Urinary bladder (tissue), 4 donors: ENCODE measurements around the gene NABP1. TPM values are rescaled to one million over a fixed set of nuclear protein-coding genes. Genes with fewer than 3 reads are reported as not detected.

ENCODE experiments used
- DNase-seq: peaks from one replicate; pipeline ENCODE4 v3.0.0-alpha.2; 2015; ENCODE audit errors: extremely low spot score
- H3K27ac ChIP-seq: one replicate; pipeline ENCODE4 v1.5.1; 2013; ENCODE audit warnings: low read depth, mild to moderate bottlenecking, moderate library complexity
- H3K36me3 ChIP-seq: one replicate; pipeline ENCODE4 v1.6.1; 2013; ENCODE audit warnings: mild to moderate bottlenecking, moderate library complexity; ENCODE audit not compliant: insufficient read depth
- H3K4me1 ChIP-seq: one replicate; pipeline ENCODE4 v1.6.1; 2013; ENCODE audit warnings: mild to moderate bottlenecking, moderate library complexity; ENCODE audit not compliant: insufficient read depth
- H3K4me3 ChIP-seq: one replicate; pipeline ENCODE4 v1.5.1; 2013; ENCODE audit warnings: low read depth, low read length
- WGBS: extraction: QIAGEN DNeasy Blood & Tissue Kit; methylation state at CpG from one replicate; pipeline ENCODE4 v1.1.7; 2013; 5-methylcytosine and 5-hydroxymethylcytosine counted together
- polyA plus RNA-seq: library from polyadenylated mRNA; stranded (reverse); fragments of 200-250 nt; gene quantifications from one replicate; pipeline ENCODE4 v1.2.3, GENCODE V29; 2013
- small RNA-seq: library from RNA; depleted of rRNA; stranded (forward); fragments of <200 nt; gene quantifications from one replicate; pipeline ENCODE3, GENCODE V24; 2014
- total RNA-seq: library from RNA; depleted of rRNA; stranded (reverse); fragments of >200 nt; gene quantifications from one replicate; pipeline ENCODE4 v1.2.3, GENCODE V29; 2014
- donor health status: healthy with polysubstance abuse.
- donor health status: healthy.

Gene NABP1
- total and polyA plus RNA-seq, 2 donors = 10.8 to 30.2 TPM

DNA sequence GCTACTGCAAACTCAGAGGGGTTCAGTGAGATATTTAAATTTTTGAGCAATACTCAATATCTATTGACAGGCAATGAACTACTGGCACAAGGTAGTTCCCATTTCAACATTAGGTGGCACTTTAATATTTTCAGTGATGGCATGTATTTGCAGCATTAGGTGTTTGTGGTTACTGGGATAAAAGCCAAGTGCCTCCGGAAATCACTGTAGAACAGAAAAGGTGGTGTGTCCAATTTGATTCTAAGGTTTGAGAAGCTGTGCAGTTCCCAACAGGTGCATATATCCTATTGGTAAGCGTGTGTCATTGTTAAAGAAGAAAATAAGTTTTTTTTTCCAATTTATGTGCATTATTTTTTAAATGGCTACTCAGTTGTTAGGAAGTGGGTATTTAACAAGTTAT lies 41.3 kb downstream of the NABP1 start:
- Histone ChIP-seq H3K4me3 (no peak overlapping the region), H3K27ac (no peak overlapping the region), H3K36me3 (no peaks in the 10 kb centered on the region), H3K4me1 (no peaks in the 10 kb centered on the region)
- 87% methylated on average over 2 of the region's 2 CpGs for WGBS
- no peak for DNase-seq

- H3K4me1 ChIP-seq = no peaks in the 10 kb centered on the region
- no peak for DNase-seq
- WGBS = 94% methylated on average over 13 of the region's 13 CpGs
- no peak overlapping the region for H3K27ac ChIP-seq
- H3K36me3 ChIP-seq = no peaks in the 10 kb centered on the region
- no peak overlapping the region for H3K4me3 ChIP-seq
Observed at GRCh38 chr2:191719938-191720337, 42.0 kb downstream of the NABP1 start.

GRCh38 chr2:191721331-191721730 lies 43.4 kb downstream of the NABP1 start:
- WGBS = 70% methylated on average over 2 of the region's 2 CpGs
- H3K4me1 ChIP-seq = no peaks in the 10 kb centered on the region
- H3K27ac ChIP-seq = no peak overlapping the region
- H3K36me3 ChIP-seq = no peaks in the 10 kb centered on the region
- H3K4me3 ChIP-seq = no peak overlapping the region
- no peak for DNase-seq

DNA sequence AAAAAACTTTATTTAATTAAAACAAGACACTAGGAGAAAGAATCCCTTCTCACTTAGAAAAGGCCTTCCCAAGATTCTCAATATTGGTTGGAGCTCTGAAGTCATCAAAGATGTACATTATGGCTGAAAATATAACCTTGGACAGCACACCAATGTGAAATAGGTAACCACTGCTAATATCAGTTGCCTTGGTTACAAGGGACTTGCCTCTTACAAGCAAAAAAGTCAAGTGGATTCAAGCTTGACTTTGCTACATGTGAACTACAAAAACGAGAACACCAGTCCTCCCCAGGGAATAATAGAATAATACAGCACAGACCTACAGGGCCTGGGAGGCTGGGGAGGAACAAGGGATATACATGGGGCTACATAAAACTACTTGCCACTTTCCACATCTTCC lies 46.1 kb downstream of the NABP1 start:
- Histone ChIP-seq H3K4me3 (no peak overlapping the region), H3K36me3 (no peaks in the 10 kb centered on the region), H3K27ac (no peak overlapping the region), H3K4me1 (no peaks in the 10 kb centered on the region)
- DNase-seq = no peak
- 66% methylated on average over 1 of the region's 1 CpG for WGBS

DNA sequence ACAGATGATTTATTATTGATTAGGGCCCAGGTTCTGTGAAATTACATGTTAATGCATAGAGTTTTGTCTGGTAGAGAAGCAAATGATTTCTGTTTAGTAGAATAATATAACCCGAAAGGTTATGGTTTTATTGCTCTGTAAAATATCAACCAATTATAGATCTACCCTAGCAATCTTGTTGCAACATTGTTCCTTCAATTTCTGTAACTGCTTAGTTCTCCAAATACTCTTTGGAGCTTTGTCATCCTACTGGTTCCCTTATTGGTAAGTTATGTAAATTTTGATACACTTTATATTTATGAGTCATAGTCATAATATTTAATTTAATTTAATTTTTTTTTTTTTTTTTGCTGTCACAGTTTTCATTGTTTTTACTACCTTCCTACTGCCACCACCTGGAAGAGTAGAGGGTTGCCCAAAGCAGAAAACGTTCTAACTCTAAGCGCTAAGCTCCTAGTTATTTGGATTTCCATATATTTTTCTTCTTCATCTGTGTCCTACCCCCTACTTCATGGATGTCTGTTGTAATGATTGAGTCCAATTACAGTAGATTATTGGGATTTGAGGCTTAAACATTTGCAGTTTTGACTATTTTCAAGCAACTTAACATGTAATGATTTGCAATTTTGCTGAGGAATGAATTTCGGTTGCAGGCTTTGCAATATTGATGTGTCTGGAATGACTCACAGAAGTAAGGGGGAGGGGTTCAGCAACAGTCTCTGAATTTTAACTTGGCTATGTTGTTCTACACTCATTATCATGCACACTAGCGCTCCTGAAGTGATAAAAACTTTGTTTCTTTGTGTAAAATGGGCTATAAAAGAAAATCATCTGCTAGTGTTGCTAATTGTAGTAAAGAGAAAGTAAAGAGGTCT lies 51.1 kb downstream of the NABP1 start:
- 75% methylated on average over 5 of the region's 5 CpGs for WGBS
- H3K4me1 ChIP-seq = peaks cover 1% of the 10 kb centered on the region
- no peaks in the 10 kb centered on the region for H3K36me3 ChIP-seq
- H3K4me3 ChIP-seq = no peak overlapping the region
- no peak overlapping the region for H3K27ac ChIP-seq
- no peak for DNase-seq

- Histone ChIP-seq H3K4me1 (peaks cover 1% of the 10 kb centered on the region), H3K27ac (no peak overlapping the region), H3K36me3 (no peaks in the 10 kb centered on the region), H3K4me3 (no peak overlapping the region)
- DNase-seq = no peak
Observed at GRCh38 chr2:191730263-191730662, 52.3 kb downstream of the NABP1 start.

Small RNAs within 50 kb of the gene (small RNA-seq; reads per million reads assigned to genes)
- gene RF02271 = not detected

Other genes with a start within 250 kb of the NABP1 start
- gene CAVIN2, start 169.0 kb downstream of the NABP1 start, total RNA-seq = 103 TPM
- 129 TPM for gene CAVIN2, start 169.0 kb downstream of the NABP1 start, polyA plus RNA-seq